H9 (cell line): ENCODE measurements around the gene LTA4H. TPM values are rescaled to one million over a fixed set of nuclear protein-coding genes. Genes with fewer than 3 reads are reported as not detected.

Source experiments
- DNase-seq: peaks from one replicate; pipeline ENCODE4 v3.0.0-alpha.2; 2017
- H2AFZ ChIP-seq: one replicate; pipeline ENCODE4 v1.6.1; 2013; ENCODE audit warnings: mild to moderate bottlenecking, low read length, control low read depth, moderate library complexity
- H2AK5ac ChIP-seq: 2 replicates; pipeline ENCODE4 v1.6.1; 2013; ENCODE audit warnings: low read length, control low read depth, mixed read lengths; ENCODE audit not compliant: insufficient read length
- H2BK120ac ChIP-seq: one replicate; pipeline ENCODE4 v1.6.1; 2013; ENCODE audit warnings: low read depth, mild to moderate bottlenecking, low read length, control low read depth, inconsistent platforms; ENCODE audit not compliant: poor library complexity, severe bottlenecking
- H2BK12ac ChIP-seq: 2 replicates; pipeline ENCODE4 v1.6.1; 2013; ENCODE audit warnings: low read length, control low read depth, mixed read lengths, low read depth; ENCODE audit not compliant: insufficient read length
- H2BK15ac ChIP-seq: 2 replicates; pipeline ENCODE4 v1.6.1; 2013; ENCODE audit warnings: low read depth, low read length, control low read depth
- H2BK20ac ChIP-seq: one replicate; pipeline ENCODE4 v1.6.1; 2013; ENCODE audit warnings: low read depth, mild to moderate bottlenecking, low read length, control low read depth, inconsistent platforms; ENCODE audit not compliant: poor library complexity, severe bottlenecking
- H2BK5ac ChIP-seq: 2 replicates; pipeline ENCODE4 v1.6.1; 2013; ENCODE audit warnings: low read length, control low read depth, mixed read lengths; ENCODE audit not compliant: insufficient read length
- H3K14ac ChIP-seq: 2 replicates; pipeline ENCODE4 v1.6.1; 2013; ENCODE audit warnings: low read length, control low read depth; ENCODE audit not compliant: insufficient read depth
- H3K18ac ChIP-seq: 2 replicates; pipeline ENCODE4 v1.6.1; 2013; ENCODE audit warnings: low read depth, mild to moderate bottlenecking, mixed read lengths, low read length, control low read depth; ENCODE audit not compliant: insufficient read length
- H3K23ac ChIP-seq: 2 replicates; pipeline ENCODE4 v1.6.1; 2013; ENCODE audit warnings: low read length, control low read depth, mixed read lengths, low read depth; ENCODE audit not compliant: insufficient read length
- H3K23me2 ChIP-seq: 2 replicates; pipeline ENCODE4 v1.6.1; 2013; ENCODE audit warnings: low read depth, mild to moderate bottlenecking, mixed read lengths, low read length, control low read depth; ENCODE audit not compliant: insufficient read length, poor library complexity, severe bottlenecking
- H3K27ac ChIP-seq: 2 replicates; pipeline ENCODE4 v1.5.1; 2013; ENCODE audit warnings: low read length, control low read depth, mixed read lengths, low read depth; ENCODE audit not compliant: insufficient read length
- H3K27me3 ChIP-seq: 2 replicates; pipeline ENCODE4 v1.6.1; 2013; ENCODE audit warnings: low read length, control low read depth, inconsistent platforms; ENCODE audit not compliant: insufficient read depth
- H3K4ac ChIP-seq: 2 replicates; pipeline ENCODE4 v1.6.1; 2013; ENCODE audit warnings: low read depth, mild to moderate bottlenecking, control low read depth, inconsistent platforms, low read length, moderate library complexity
- H3K4me1 ChIP-seq: 2 replicates; pipeline ENCODE4 v1.6.1; 2013; ENCODE audit warnings: low read length, control low read depth, inconsistent platforms; ENCODE audit not compliant: insufficient read depth
- H3K4me2 ChIP-seq: 2 replicates; pipeline ENCODE4 v1.6.1; 2013; ENCODE audit warnings: low read length, control low read depth, mixed read lengths; ENCODE audit not compliant: insufficient read length, insufficient read depth
- H3K56ac ChIP-seq: 2 replicates; pipeline ENCODE4 v1.6.1; 2013; ENCODE audit warnings: low read depth, mild to moderate bottlenecking, mixed read lengths, low read length, control low read depth; ENCODE audit not compliant: insufficient read length
- H3K79me1 ChIP-seq: 2 replicates; pipeline ENCODE4 v1.6.1; 2013; ENCODE audit warnings: low read depth, mild to moderate bottlenecking, moderate library complexity, low read length, control low read depth, inconsistent platforms; ENCODE audit not compliant: insufficient read depth, poor library complexity, severe bottlenecking
- H3K79me2 ChIP-seq: 2 replicates; pipeline ENCODE4 v1.6.1; 2013; ENCODE audit warnings: low read length, control low read depth, inconsistent platforms; ENCODE audit not compliant: insufficient read depth
- H3K9ac ChIP-seq: 2 replicates; pipeline ENCODE4 v1.6.1; 2013; ENCODE audit warnings: low read length, control low read depth, mixed read lengths; ENCODE audit not compliant: insufficient read length; ENCODE audit errors: extremely low read depth
- H3K9me3 ChIP-seq: one replicate; pipeline ENCODE4 v1.6.1; 2013; ENCODE audit warnings: low read depth, low read length, inconsistent platforms; ENCODE audit not compliant: control insufficient read depth
- H3T11ph ChIP-seq: one replicate; pipeline ENCODE4 v1.6.1; 2013; ENCODE audit warnings: mild to moderate bottlenecking, low read length, control low read depth, inconsistent platforms
- H4K20me1 ChIP-seq: one replicate; pipeline ENCODE4 v1.6.1; 2013; ENCODE audit not compliant: control insufficient read depth, insufficient read length, insufficient read depth
- H4K5ac ChIP-seq: 2 replicates; pipeline ENCODE4 v1.6.1; 2013; ENCODE audit warnings: low read depth, mild to moderate bottlenecking, mixed read lengths, low read length, control low read depth; ENCODE audit not compliant: insufficient read length
- H4K8ac ChIP-seq: replicated peaks from 2 replicates; pipeline ENCODE4 v1.6.1; 2013; ENCODE audit warnings: low read length, control low read depth, mixed read lengths, low read depth; ENCODE audit not compliant: insufficient read length
- H4K91ac ChIP-seq: 2 replicates; pipeline ENCODE4 v1.6.1; 2013; ENCODE audit warnings: low read depth, mild to moderate bottlenecking, moderate library complexity, mixed read lengths, low read length, control low read depth; ENCODE audit not compliant: insufficient read length
- H3K27ac Mint-ChIP-seq, 3 experiments: 2 replicates in 2 of 3; 3 replicates in 1 of 3; pipeline ENCODE4 v1.8.0; 2020 to 2021; ENCODE audit warnings: mixed read lengths in 3 of 3, mild to moderate bottlenecking in 1 of 3, moderate library complexity in 1 of 3
- H3K27me3 Mint-ChIP-seq: 2 replicates; pipeline ENCODE4 v1.8.0; 2021; ENCODE audit warnings: low read depth, mild to moderate bottlenecking, moderate library complexity, mixed read lengths
- H3K36me3 Mint-ChIP-seq, 3 experiments: 2 replicates in 2 of 3; 3 replicates in 1 of 3; pipeline ENCODE4 v1.8.0; 2020 to 2021; ENCODE audit warnings: low read depth in 3 of 3, mixed read lengths in 3 of 3; ENCODE audit not compliant: insufficient read depth in 1 of 3
- H3K4me1 Mint-ChIP-seq, 2 experiments: 2 replicates each; pipeline ENCODE4 v1.8.0; 2020; ENCODE audit warnings: mixed read lengths in 2 of 2
- H3K4me3 Mint-ChIP-seq, 2 experiments: 2 replicates in 1 of 2; 3 replicates in 1 of 2; pipeline ENCODE4 v1.8.0; 2020 to 2021; ENCODE audit warnings: mild to moderate bottlenecking in 2 of 2, mixed read lengths in 2 of 2, moderate library complexity in 1 of 2
- H3K9me3 Mint-ChIP-seq, 2 experiments: 2 replicates in 1 of 2; 3 replicates in 1 of 2; pipeline ENCODE4 v1.8.0; 2020; ENCODE audit warnings: mild to moderate bottlenecking in 2 of 2, mixed read lengths in 2 of 2, moderate library complexity in 1 of 2
- CTCF ChIP-seq: fragments of 200-600 bp; sonication (generic); conservative IDR thresholded peaks from 3 replicates; pipeline ENCODE4 v1.8.0; 2021; ENCODE audit warnings: antibody characterized with exemption, mild to moderate bottlenecking
- WGBS: extraction: QIAGEN DNeasy Blood & Tissue Kit; methylation state at CpG from one replicate; pipeline ENCODE4 v1.1.7; 2013; ENCODE audit warnings: missing lambda C conversion rate, low lambda C conversion rate, mixed read lengths; ENCODE audit not compliant: insufficient read length; ENCODE audit errors: extremely low coverage; 5-methylcytosine and 5-hydroxymethylcytosine counted together
- long read RNA-seq: library from polyadenylated mRNA; unstranded; transcript quantifications from one replicate; pipeline ENCODE4 v2.0.0, GENCODE V29; 2020
- total RNA-seq: library from RNA; stranded (reverse); gene quantifications from 2 replicates; pipeline ENCODE4 v1.2.1, GENCODE V29; 2021

LTA4H gene
- 141 and 144 TPM in 2 replicates for total RNA-seq
- long read RNA-seq, transcript LTA4H-201 (19 exons, 2,139 nt): major isoform, 922 of 1,241 reads
- long read RNA-seq, partial matches to known transcripts: 19 of 1,241 reads
- long read RNA-seq, other reads (novel, unspliced or antisense): 300 of 1,241 reads

- Histone ChIP-seq H2BK120ac (no peak within 1 kb of the TSS), H3K18ac (peak within 1 kb of the TSS; percentile 67), H2BK5ac (no peak within 1 kb of the TSS), H3K79me2 (peaks cover 5% of the 10 kb centered on the region; the same call in 1 of the 2 replicates), H3K14ac (peak within 1 kb of the TSS; percentile 66), H2BK20ac (no peak within 1 kb of the TSS), H4K20me1 (no peaks in the 10 kb centered on the region), H3K23me2 (peaks cover 6% of the 10 kb centered on the region), H2AFZ (no peak within 1 kb of the TSS), H3K4me1 (peaks cover 2% of the 10 kb centered on the region; the same call in 1 of the 2 replicates), H2AK5ac (no peak within 1 kb of the TSS), H2BK15ac (no peak within 1 kb of the TSS), H3K27me3 (no peaks in the 10 kb centered on the region), H3K23ac (no peak within 1 kb of the TSS), H3K27ac (no peak within 1 kb of the TSS), H4K8ac (no peak within 1 kb of the TSS), H3T11ph (no peak within 1 kb of the TSS), H3K4ac (no peak within 1 kb of the TSS), H4K91ac (no peak within 1 kb of the TSS), H3K79me1 (peaks cover 2% of the 10 kb centered on the region), H3K4me2 (peak within 1 kb of the TSS; percentile 86), H3K9me3 (no peaks in the 10 kb centered on the region), H2BK12ac (no peak within 1 kb of the TSS), H3K9ac (peak within 1 kb of the TSS; percentile 59), H4K5ac (no peak within 1 kb of the TSS), H3K56ac (no peak within 1 kb of the TSS)
- Mint-ChIP-seq H3K27me3 (no peaks in the 10 kb centered on the region), H3K36me3 (no peaks in the 10 kb centered on the region), H3K27ac (no peak within 1 kb of the TSS), H3K4me3 (no peak within 1 kb of the TSS), H3K9me3 (no peaks in the 10 kb centered on the region), H3K4me1 (peaks cover 6 to 7% of the 10 kb centered on the region in 2 experiments)
- peak; percentile 99 for DNase-seq
- TF ChIP-seq CTCF: no peak
- no CpG with 5 or more reads among the region's 55 CpGs for WGBS
Observed at GRCh38 chr12:96035283-96036236, at the start of gene LTA4H. LTA4H (minus strand) TSS chr12:96035587; CDS start chr12:96035519, 68 bp downstream.
